Neuron (in vitro differentiated cells): ENCODE data around the gene PCGF1.

Experiments used
- H2AFZ ChIP-seq: one replicate; pipeline ENCODE4 v1.6.1; 2013; ENCODE audit warnings: low read depth, mild to moderate bottlenecking, inconsistent platforms, low read length, moderate library complexity
- H3K27me3 ChIP-seq: one replicate; pipeline ENCODE4 v1.6.1; 2013; ENCODE audit warnings: low read length; ENCODE audit not compliant: insufficient read depth
- H3K36me3 ChIP-seq: one replicate; pipeline ENCODE4 v1.6.1; 2013; ENCODE audit warnings: low read length; ENCODE audit not compliant: insufficient read depth
- H3K4me1 ChIP-seq: one replicate; pipeline ENCODE4 v1.6.1; 2013; ENCODE audit warnings: low read length; ENCODE audit not compliant: insufficient read depth
- H3K4me3 ChIP-seq: 2 replicates; pipeline ENCODE4 v1.5.1; 2013; ENCODE audit warnings: mild to moderate bottlenecking, low read length, moderate library complexity
- H3K9me3 ChIP-seq: one replicate; pipeline ENCODE4 v1.6.1; 2013; ENCODE audit warnings: low read length

The PCGF1 gene

DNA sequence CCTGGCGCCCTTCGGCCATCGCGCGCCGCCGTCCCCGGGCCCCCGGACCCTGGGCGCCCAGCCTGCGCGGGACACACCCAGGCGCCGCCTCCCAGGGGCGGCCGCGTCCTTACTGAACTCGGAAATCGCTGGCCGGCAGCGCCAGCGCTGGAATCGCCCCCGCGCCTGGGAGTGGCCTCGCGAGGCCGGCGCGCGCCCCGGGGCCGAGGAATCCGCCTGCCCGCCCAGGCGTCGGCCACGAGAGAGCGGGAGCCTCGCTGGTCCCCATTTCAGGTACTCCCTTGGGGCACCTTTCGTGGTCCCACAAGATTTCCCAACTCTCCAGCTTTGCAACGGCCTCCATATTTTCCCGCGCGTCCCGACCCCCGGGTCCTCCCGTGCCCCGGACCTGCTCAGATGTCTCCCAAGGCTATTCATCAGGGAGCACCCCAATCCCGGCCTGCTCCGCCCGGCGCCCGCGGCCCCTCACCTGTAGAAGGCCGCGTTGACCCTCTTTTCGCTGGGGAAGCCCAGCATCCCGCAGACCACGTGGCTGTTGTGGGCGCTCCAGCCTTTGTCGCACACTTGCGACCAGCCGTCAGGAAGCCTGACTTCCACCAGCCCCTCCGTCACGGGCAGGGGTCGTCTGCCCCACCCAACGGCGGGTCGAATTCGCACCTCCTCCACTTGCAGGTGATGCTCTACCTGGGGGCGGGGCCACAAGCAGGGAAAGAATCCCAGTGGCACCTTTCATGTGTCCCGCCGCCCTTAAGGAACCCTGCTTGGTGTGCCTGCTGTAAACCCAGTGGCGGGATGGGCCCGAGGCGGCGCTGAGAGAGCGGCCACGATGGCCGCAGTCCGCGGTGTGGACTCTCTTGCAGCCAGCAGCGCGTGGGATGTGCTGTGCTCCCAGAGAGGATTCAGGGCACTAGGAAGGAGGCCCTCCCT, 41.7 kb upstream of the PCGF1 start:
- Histone ChIP-seq H3K9me3 (peaks cover 3% of the 10 kb centered on the region), H3K36me3 (peaks cover 25% of the 10 kb centered on the region), H2AFZ (no peak overlapping the region), H3K4me1 (peaks cover 8% of the 10 kb centered on the region), H3K27me3 (no peaks in the 10 kb centered on the region), H3K4me3 (no peak overlapping the region)

DNA sequence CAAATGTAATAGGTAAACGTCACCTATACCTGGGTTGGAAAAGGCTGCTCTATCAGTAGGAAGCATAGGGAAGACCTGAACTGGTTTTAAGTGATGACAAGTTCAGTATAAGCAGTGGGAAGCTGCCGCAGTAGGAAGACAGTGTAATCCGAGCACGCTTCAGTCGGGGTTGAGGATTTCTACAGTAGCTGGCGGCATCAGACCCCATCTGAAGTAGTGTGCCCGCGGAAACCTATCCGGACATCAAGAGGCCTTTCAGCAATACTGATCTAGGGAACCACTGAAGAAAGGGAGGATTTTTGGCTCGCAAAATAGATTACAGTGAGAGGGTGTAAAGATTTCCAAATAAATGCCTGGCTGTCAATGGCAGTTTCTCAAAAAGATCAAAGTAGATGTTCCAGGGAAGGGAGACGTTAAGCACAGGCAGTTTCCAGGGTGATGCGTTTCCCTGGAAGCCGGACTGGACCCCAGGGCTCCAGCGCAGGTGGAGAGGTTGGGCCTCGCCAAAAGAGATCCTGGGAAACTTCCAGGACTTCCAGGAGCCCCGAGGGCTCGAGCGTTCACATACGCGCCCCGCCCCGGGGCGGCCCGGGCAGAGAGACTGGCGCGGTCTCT, 40.9 kb upstream of the PCGF1 start:
- Histone ChIP-seq H3K36me3 (peaks cover 25% of the 10 kb centered on the region), H3K4me3 (no peak overlapping the region), H3K27me3 (no peaks in the 10 kb centered on the region), H2AFZ (no peak overlapping the region), H3K9me3 (peaks cover 3% of the 10 kb centered on the region), H3K4me1 (peaks cover 8% of the 10 kb centered on the region)

DNA sequence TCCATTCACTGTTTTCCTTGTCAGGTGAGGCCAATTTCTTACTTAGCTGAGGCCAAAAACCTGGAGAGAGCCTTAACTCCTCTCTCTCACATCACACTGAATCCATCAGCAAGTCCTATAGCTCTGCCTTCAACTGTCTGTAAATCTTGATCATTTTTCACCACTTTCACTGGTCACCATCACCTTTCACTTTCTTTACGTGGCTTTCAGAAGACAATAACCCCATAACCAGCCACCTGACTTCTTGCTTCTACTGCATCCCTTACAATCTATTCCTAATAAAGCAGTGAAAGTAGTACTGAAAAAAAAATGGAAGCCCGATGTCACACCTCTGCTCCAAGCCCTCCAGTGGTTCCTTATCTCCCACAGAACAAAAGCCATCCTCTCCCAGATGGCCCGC, 38.5 kb upstream of the PCGF1 start:
- H3K36me3 ChIP-seq, result peaks cover 21% of the 10 kb centered on the region
- H3K9me3 ChIP-seq, result peaks cover 3% of the 10 kb centered on the region
- H3K4me3 ChIP-seq, result no peak overlapping the region
- H3K27me3 ChIP-seq, result no peaks in the 10 kb centered on the region
- H2AFZ ChIP-seq, result no peak overlapping the region
- no peaks in the 10 kb centered on the region for H3K4me1 ChIP-seq

DNA sequence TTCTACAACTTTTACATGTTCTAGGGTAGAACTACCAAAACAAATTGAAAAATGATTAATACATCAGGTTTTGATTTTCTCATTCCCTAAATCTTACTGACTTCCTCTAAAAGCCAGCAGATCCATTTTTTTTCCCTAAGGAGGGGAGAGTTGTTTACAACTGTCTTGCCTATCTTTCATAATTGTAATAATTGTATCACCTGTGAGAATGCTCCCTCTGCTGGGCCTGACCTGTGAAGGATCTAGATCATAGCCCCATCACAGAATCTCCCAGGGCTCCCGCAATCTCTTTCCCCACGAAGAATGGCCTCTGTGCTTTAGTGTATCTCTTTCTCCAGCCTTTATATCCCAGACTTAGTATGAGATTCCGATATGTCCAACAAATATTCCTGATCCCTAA, 37.1 kb upstream of the PCGF1 start:
- Histone ChIP-seq H3K4me3 (no peak overlapping the region), H3K4me1 (no peaks in the 10 kb centered on the region), H3K36me3 (peaks cover 11% of the 10 kb centered on the region), H2AFZ (no peak overlapping the region), H3K27me3 (no peaks in the 10 kb centered on the region), H3K9me3 (no peaks in the 10 kb centered on the region)

DNA sequence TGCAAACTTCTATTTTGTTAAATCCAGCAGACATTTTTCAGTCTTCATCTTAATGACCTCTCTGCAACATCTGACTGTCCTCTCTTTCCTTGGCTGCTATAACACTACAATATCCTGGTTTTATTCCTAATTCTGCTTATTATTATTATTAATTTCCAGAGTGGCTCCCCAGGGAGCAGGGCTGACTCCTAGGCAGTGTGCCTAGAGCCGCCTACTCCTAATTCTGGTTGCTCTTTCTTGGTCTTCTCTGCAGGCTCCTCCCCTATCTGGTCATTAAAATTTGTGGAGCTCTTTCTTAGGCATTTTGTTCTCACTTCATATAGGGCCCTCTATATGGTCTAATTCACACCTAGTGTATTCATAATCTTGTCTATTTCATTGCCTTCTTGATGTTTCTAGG, 35.5 kb upstream of the PCGF1 start:
- Histone ChIP-seq H2AFZ (no peak overlapping the region), H3K9me3 (no peaks in the 10 kb centered on the region), H3K4me1 (no peaks in the 10 kb centered on the region), H3K4me3 (no peak overlapping the region), H3K36me3 (no peaks in the 10 kb centered on the region), H3K27me3 (no peaks in the 10 kb centered on the region)

DNA sequence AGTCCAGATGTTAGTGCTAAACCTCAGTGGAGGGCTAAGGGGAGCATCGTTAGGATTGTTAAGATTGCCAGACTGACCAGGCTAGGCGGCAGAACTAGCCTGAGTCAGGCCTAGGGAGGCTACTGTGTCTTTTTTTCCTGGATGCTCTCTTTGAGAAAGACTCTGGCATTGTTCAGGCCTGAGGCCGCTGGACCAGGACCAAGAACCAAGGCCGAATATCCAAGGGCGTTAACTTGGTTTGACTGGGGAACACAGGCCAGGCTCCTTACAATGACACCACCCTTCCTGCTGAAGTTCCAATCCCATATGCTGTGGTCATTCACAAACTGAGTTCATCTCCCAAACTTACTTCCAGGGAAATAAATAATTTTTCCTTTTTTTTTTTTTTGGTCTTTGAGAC, 32.8 kb upstream of the PCGF1 start:
- no peaks in the 10 kb centered on the region for H3K27me3 ChIP-seq
- H3K4me1 ChIP-seq, result no peaks in the 10 kb centered on the region
- H2AFZ ChIP-seq, result no peak overlapping the region
- H3K9me3 ChIP-seq, result no peaks in the 10 kb centered on the region
- no peak overlapping the region for H3K4me3 ChIP-seq
- H3K36me3 ChIP-seq, result no peaks in the 10 kb centered on the region

DNA sequence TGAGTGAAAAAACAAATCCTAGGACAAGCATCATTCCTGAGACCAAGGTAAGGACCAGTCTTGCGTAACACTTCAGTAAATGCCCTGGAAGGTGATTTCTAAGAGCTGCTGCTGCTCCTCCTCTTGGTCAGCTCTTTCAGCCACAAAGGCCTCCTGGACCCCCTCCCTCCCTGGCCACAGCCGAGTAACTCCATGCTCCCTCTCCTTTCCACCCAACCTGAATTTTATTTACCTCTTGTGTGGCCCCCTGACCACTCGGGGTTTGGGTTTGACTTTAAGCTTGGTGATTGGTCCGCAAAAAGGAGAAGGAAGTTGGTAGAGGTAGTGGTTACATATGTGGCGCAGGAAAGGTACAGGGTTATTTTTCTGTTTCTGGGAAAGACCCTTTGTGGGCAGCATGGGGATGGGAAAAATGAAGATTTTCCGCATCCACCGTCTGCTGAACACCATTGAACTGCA, 31.4 kb upstream of the PCGF1 start:
- Histone ChIP-seq H3K4me3 (no peak overlapping the region), H3K9me3 (no peaks in the 10 kb centered on the region), H3K4me1 (no peaks in the 10 kb centered on the region)

DNA sequence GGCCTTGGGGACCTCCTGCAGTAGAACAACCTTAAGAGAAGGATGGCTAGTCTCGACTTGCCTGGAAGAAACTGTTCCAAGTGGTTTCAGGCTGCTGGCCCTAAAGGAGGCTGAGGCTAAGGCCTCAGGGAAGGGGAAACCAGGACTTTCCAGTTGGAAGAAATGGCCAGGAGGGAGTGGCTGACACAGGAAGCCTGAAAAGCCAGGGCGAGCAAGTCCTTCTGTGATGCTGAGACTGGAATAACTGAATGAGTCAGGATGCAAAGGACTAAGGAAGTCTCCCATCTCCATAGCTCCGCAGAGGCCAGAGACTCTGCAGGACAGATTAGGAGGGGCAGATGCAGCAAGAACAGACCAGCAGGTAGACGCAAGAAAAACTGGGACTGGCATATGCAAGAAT, 29.6 kb upstream of the PCGF1 start:
- Histone ChIP-seq H3K36me3 (peaks cover 15% of the 10 kb centered on the region), H3K4me1 (peaks cover 2% of the 10 kb centered on the region), H3K27me3 (no peaks in the 10 kb centered on the region), H3K9me3 (no peaks in the 10 kb centered on the region), H3K4me3 (no peak overlapping the region), H2AFZ (no peak overlapping the region)

More for the DNA sequence above, 31.4 kb upstream of the PCGF1 start:
- Histone ChIP-seq H2AFZ (no peak overlapping the region), H3K36me3 (peaks cover 4% of the 10 kb centered on the region), H3K27me3 (no peaks in the 10 kb centered on the region)

DNA sequence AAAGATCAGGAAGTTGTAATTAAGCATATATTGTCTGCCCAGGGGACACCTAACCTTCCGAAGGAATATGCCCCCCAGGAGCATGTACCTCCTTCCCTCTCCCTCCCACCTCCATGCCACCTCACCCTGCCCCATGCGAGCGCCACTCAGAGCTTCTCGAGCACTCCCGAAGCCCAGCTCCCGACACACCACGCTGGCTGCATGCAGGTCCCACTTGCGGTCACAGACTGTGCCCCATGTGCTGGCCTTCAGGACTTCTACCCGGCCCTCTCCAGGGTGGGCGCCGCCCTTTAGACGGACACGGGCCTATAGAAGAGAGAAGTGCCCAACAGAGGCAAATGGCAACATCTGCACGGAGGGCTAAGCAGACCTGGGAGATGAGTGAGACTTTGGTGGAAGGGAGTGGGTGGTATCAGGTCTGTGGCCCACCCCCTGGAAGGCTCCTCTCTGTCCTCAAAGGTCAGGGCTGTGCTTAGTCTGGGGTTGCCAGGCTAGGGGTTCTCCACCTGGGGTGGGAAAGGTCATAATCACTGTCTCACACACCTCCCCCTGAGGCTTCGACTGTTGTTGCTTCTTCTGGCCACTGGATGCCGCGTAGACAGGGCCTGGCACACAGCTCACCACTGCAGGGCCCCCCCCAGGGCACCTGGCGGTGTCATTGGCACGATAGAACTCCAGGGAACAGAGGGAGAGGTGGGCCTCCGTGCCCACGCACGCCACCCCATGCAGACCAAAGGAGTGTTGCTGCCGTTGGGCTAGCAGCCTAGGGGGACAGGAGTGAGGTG, 28.9 kb upstream of the PCGF1 start:
- Histone ChIP-seq H3K4me1 (peaks cover 5% of the 10 kb centered on the region), H3K9me3 (no peaks in the 10 kb centered on the region), H3K4me3 (no peak overlapping the region), H3K36me3 (peaks cover 22% of the 10 kb centered on the region), H3K27me3 (no peaks in the 10 kb centered on the region), H2AFZ (no peak overlapping the region)

DNA sequence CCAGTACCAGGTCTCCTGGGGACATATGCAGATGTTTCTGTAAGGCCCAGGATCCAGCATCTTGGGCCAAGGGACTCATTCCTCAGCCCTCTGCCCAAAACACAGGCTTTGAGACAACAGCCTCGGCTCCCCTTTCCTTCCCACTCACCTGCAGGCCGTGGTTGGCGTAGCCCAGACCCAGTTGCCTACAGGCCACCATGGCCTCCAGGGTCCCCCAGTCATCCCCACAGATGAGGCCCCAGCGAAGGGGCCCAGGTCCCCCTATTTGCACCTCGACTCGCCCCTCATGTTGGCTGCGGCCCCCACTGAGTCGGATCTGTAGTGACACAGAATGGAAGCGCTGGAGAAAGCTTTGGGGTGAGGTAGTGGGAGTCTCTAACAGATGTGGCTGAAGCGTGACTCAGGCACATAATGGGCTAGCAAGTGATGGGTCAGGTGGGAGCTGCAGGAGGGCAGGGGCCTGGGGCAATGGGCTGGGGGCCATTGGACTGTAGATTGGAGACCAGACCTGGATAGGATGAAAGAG, 28.0 kb upstream of the PCGF1 start:
- H3K4me1 ChIP-seq, result peaks cover 14% of the 10 kb centered on the region
- peaks cover 22% of the 10 kb centered on the region for H3K36me3 ChIP-seq
- no peaks in the 10 kb centered on the region for H3K27me3 ChIP-seq

DNA sequence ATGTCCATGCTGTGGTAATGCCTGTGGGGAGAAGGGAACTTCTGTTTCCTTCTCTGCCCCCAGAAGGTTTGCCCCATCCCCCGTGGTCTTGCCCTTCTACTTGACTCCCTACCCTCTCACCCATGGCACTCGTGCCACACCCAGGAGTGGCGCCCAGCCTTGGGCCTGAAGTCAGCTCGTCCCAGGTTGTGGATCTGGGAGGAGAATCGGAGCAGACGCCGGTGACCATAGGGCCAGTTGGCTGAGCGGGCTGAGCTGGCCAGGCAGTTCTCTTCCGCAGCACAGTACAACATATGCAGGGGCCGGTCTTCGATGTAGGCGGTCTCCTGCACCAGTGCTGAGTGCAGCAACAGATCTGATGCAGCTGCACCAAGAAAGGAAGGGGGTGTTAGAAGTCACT, 26.9 kb upstream of the PCGF1 start:
- no peaks in the 10 kb centered on the region for H3K27me3 ChIP-seq
- no peak overlapping the region for H2AFZ ChIP-seq
- peaks cover 22% of the 10 kb centered on the region for H3K36me3 ChIP-seq
- H3K4me3 ChIP-seq, result no peak overlapping the region
- H3K9me3 ChIP-seq, result no peaks in the 10 kb centered on the region
- H3K4me1 ChIP-seq, result peaks cover 15% of the 10 kb centered on the region

More for the DNA sequence above, 28.0 kb upstream of the PCGF1 start:
- Histone ChIP-seq H3K4me3 (no peak overlapping the region), H3K9me3 (no peaks in the 10 kb centered on the region), H2AFZ (no peak overlapping the region)

DNA sequence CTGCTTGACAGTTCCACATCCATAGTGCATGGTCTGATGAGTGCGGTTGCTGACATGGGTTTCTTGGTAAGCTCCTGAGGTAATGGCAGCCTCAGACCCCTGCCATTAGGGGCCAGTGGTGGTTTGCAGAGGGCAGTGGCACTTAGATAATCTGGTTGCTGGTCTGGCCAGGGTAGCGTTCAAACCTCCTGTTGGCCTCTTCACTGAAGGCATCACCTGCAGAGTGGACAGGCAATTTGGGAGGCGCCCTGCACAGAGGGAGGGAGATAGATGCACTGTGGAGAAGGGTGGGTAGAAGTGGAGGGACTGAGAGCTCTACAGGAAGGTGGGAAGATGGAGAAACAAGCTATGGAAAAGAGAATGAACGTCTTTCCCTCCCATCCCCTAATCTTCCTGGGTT, 26.0 kb upstream of the PCGF1 start:
- no peak overlapping the region for H3K4me3 ChIP-seq
- H2AFZ ChIP-seq, result no peak overlapping the region
- peaks cover 22% of the 10 kb centered on the region for H3K36me3 ChIP-seq
- no peaks in the 10 kb centered on the region for H3K9me3 ChIP-seq
- H3K27me3 ChIP-seq, result no peaks in the 10 kb centered on the region
- peaks cover 23% of the 10 kb centered on the region for H3K4me1 ChIP-seq

DNA sequence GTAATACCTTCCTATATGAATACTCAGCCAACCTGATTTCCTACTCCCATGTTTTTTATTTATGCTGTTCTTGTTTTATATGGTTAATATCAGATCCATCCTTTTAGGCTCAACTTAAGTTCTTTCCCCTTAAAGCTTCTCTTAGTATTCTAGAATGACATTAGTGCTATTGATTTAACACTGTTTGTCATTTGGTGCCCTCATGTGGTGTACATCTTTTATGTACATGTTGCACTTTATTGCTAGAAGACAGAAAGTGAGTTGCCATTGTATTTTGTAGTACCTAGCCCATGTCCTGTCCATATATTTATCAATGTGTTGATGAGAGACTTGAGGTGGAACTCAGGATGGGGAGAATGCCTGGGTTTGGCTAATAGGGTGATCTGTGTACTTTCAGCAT, 24.7 kb upstream of the PCGF1 start:
- Histone ChIP-seq H3K4me3 (no peak overlapping the region), H3K4me1 (peaks cover 27% of the 10 kb centered on the region), H3K36me3 (peaks cover 32% of the 10 kb centered on the region)

More for the DNA sequence above, 24.7 kb upstream of the PCGF1 start:
- Histone ChIP-seq H2AFZ (no peak overlapping the region), H3K27me3 (no peaks in the 10 kb centered on the region), H3K9me3 (no peaks in the 10 kb centered on the region)
